Suprapubic skin (tissue), 4 donors: ENCODE measurements around the gene ITPR2. TPM values are rescaled to one million over a fixed set of nuclear protein-coding genes. Genes with fewer than 3 reads are reported as not detected.

Experiments
- DNase-seq, 2 donors: peaks; one replicate each; pipeline ENCODE4 v3.0.0-alpha.2; 2019; ENCODE audit warnings: low spot score in 2 of 2
- H3K27ac ChIP-seq: fragments of 200-600 bp; sonication (generic); one replicate; pipeline ENCODE4 v1.5.1; 2019
- H3K27me3 ChIP-seq: fragments of 200-600 bp; sonication (generic); one replicate; pipeline ENCODE4 v1.5.1; 2019
- H3K36me3 ChIP-seq: fragments of 200-600 bp; sonication (generic); one replicate; pipeline ENCODE4 v1.5.1; 2019
- H3K4me1 ChIP-seq: fragments of 200-600 bp; sonication (generic); one replicate; pipeline ENCODE4 v1.5.1; 2019
- H3K4me3 ChIP-seq: fragments of 200-600 bp; sonication (generic); one replicate; pipeline ENCODE4 v1.5.1; 2019; ENCODE audit warnings: mild to moderate bottlenecking
- H3K9me3 ChIP-seq: fragments of 200-600 bp; sonication (generic); one replicate; pipeline ENCODE4 v1.5.1; 2019
- CTCF ChIP-seq, 2 donors: fragments of 200-600 bp in 1 of 2; fragments of 450-650 bp in 1 of 2; sonication (generic) in 1 of 2; IDR thresholded peaks; one replicate each; pipeline ENCODE4 v1.5.1; 2016 to 2019; ENCODE audit warnings: antibody characterized with exemption in 2 of 2, mild to moderate bottlenecking in 1 of 2, moderate library complexity in 1 of 2
- EP300 ChIP-seq: sonication (generic); formaldehyde crosslinking; IDR thresholded peaks from one replicate; pipeline ENCODE4 v1.6.1; 2017; ENCODE audit warnings: antibody characterized with exemption
- POLR2A ChIP-seq, 2 donors: fragments of 450-650 bp; IDR thresholded peaks; one replicate each; pipeline ENCODE4 v1.6.1; 2017; ENCODE audit warnings: antibody characterized with exemption in 2 of 2, mild to moderate bottlenecking in 2 of 2, moderate library complexity in 2 of 2
- POLR2AphosphoS5 ChIP-seq, 3 donors: sonication (generic); formaldehyde crosslinking; IDR thresholded peaks; one replicate each; pipeline ENCODE4 v1.6.1; 2017; ENCODE audit warnings: antibody characterized with exemption in 3 of 3
- WGBS: methylation state at CpG from one replicate; pipeline ENCODE4 v1.1.5; 2018; 5-methylcytosine and 5-hydroxymethylcytosine counted together
- total RNA-seq, 4 donors: library from RNA; depleted of rRNA; stranded (reverse); fragments of >200 nt; gene quantifications; one replicate each; pipeline ENCODE4 v1.1.0, GENCODE V29; 2016

The ITPR2 gene
- total RNA-seq, 4 donors from 2014 or later: 59.6 to 159 (median 72.1) TPM

GRCh38 chr12:26736563-26737486, 96.2 kb downstream of the ITPR2 start:
- H3K9me3 ChIP-seq: no peaks in the 10 kb centered on the region
- H3K4me3 ChIP-seq: peak overlapping the region; percentile 16
- H3K36me3 ChIP-seq: no peaks in the 10 kb centered on the region
- TF ChIP-seq EP300: no peak
- no peak for TF ChIP-seq POLR2A (IDR thresholded peaks at IDR 0.05)
- no peak for TF ChIP-seq POLR2AphosphoS5 (IDR thresholded peaks at IDR 0.05)
- TF ChIP-seq CTCF (IDR thresholded peaks at IDR 0.05): no peak
- H3K4me1 ChIP-seq: peaks cover 66% of the 10 kb centered on the region
- 42% methylated on average over 16 of the region's 16 CpGs for WGBS
- no peaks in the 10 kb centered on the region for H3K27me3 ChIP-seq
- DNase-seq: no peak
- H3K27ac ChIP-seq: peak overlapping the region; percentile 70

- H3K9me3 ChIP-seq: no peaks in the 10 kb centered on the region
- TF ChIP-seq CTCF (IDR thresholded peaks at IDR 0.05): no peak
- no peak for TF ChIP-seq EP300
- TF ChIP-seq POLR2AphosphoS5 (IDR thresholded peaks at IDR 0.05): no peak
- no peak for TF ChIP-seq POLR2A (IDR thresholded peaks at IDR 0.05)
- WGBS: 69% methylated on average over 1 of the region's 1 CpG
- no peaks in the 10 kb centered on the region for H3K27me3 ChIP-seq
- H3K4me1 ChIP-seq: peaks cover 59% of the 10 kb centered on the region
- no peak overlapping the region for H3K27ac ChIP-seq
- DNase-seq: no peak
- H3K4me3 ChIP-seq: no peak overlapping the region
- H3K36me3 ChIP-seq: no peaks in the 10 kb centered on the region
Observed at GRCh38 chr12:26735249-26735639, 97.8 kb downstream of the ITPR2 start.

- no peak overlapping the region for H3K27ac ChIP-seq
- no peak for DNase-seq
- H3K4me3 ChIP-seq: no peak overlapping the region
- H3K9me3 ChIP-seq: no peaks in the 10 kb centered on the region
- peaks cover 56% of the 10 kb centered on the region for H3K4me1 ChIP-seq
- TF ChIP-seq CTCF (IDR thresholded peaks at IDR 0.05) (no peak), POLR2A (IDR thresholded peaks at IDR 0.05) (no peak), POLR2AphosphoS5 (IDR thresholded peaks at IDR 0.05) (no peak)
- H3K36me3 ChIP-seq: no peaks in the 10 kb centered on the region
- H3K27me3 ChIP-seq: no peaks in the 10 kb centered on the region
- 83% methylated on average over 8 of the region's 8 CpGs for WGBS
Observed at GRCh38 chr12:26734510-26735248, 98.3 kb downstream of the ITPR2 start.

GRCh38 chr12:26732005-26732908, 100.7 kb downstream of the ITPR2 start:
- H3K36me3 ChIP-seq: no peaks in the 10 kb centered on the region
- no peaks in the 10 kb centered on the region for H3K27me3 ChIP-seq
- no peak for TF ChIP-seq POLR2AphosphoS5 (IDR thresholded peaks at IDR 0.05)
- TF ChIP-seq CTCF (IDR thresholded peaks at IDR 0.05): no peak
- no peak for TF ChIP-seq EP300
- TF ChIP-seq POLR2A (IDR thresholded peaks at IDR 0.05): no peak
- 69% methylated on average over 6 of the region's 6 CpGs for WGBS
- H3K4me1 ChIP-seq: peaks cover 62% of the 10 kb centered on the region
- H3K4me3 ChIP-seq: no peak overlapping the region
- no peaks in the 10 kb centered on the region for H3K9me3 ChIP-seq
- DNase-seq: no peak
- peak overlapping the region; percentile 33 for H3K27ac ChIP-seq
